ENCODE measurements around the gene BEST4. TPM values are rescaled to one million over a fixed set of nuclear protein-coding genes. Genes with fewer than 3 reads are reported as not detected.

BEST4 gene
- total and polyA plus RNA-seq, 2 of the 13 experiments (the other 11 are each of a cell fraction or from before 2014, with no cell fraction given), result 0.77 to 1.4 TPM

GRCh38 chr1:44827197-44828002 lies 39.4 kb upstream of the BEST4 start (continued):
- TF ChIP-seq, protein P1, sequence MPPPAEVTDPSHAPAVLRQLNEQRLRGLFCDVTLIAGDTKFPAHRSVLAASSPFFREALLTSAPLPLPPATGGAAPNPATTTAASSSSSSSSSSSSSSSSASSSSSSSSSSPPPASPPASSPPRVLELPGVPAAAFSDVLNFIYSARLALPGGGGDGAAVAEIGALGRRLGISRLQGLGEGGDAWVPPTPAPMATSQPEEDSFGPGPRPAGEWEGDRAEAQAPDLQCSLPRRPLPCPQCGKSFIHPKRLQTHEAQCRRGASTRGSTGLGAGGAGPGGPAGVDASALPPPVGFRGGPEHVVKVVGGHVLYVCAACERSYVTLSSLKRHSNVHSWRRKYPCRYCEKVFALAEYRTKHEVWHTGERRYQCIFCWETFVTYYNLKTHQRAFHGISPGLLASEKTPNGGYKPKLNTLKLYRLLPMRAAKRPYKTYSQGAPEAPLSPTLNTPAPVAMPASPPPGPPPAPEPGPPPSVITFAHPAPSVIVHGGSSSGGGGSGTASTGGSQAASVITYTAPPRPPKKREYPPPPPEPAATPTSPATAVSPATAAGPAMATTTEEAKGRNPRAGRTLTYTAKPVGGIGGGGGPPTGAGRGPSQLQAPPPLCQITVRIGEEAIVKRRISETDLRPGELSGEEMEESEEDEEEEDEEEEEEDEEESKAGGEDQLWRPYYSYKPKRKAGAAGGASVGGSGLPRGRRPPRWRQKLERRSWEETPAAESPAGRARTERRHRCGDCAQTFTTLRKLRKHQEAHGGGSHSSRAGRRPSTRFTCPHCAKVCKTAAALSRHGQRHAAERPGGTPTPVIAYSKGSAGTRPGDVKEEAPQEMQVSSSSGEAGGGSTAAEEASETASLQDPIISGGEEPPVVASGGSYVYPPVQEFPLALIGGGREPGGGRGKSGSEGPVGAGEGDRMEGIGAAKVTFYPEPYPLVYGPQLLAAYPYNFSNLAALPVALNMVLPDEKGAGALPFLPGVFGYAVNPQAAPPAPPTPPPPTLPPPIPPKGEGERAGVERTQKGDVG (CRISPR knock-in tag; IDR thresholded peaks at IDR 0.05; ENCODE audit: borderline replicate concordance), result no peak
- TF ChIP-seq HOXA5 (CRISPR knock-in tag; IDR thresholded peaks at IDR 0.05), result no peak
- TF ChIP-seq, protein P2, sequence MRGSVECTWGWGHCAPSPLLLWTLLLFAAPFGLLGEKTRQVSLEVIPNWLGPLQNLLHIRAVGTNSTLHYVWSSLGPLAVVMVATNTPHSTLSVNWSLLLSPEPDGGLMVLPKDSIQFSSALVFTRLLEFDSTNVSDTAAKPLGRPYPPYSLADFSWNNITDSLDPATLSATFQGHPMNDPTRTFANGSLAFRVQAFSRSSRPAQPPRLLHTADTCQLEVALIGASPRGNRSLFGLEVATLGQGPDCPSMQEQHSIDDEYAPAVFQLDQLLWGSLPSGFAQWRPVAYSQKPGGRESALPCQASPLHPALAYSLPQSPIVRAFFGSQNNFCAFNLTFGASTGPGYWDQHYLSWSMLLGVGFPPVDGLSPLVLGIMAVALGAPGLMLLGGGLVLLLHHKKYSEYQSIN (CRISPR knock-in tag; IDR thresholded peaks at IDR 0.05; ENCODE audit: borderline replicate concordance), result no peak
- TF ChIP-seq MTF2 (CRISPR knock-in tag; IDR thresholded peaks at IDR 0.05; ENCODE audit: borderline replicate concordance), result no peak
- 0 out of 2 replicates have a peak, but pooled peaks have one; percentile 23 for TF ChIP-seq DPF2 (CRISPR knock-in tag; IDR thresholded peaks at IDR 0.05; ENCODE audit: borderline replicate concordance, low read depth)
- TF ChIP-seq HOXA3 (CRISPR knock-in tag; IDR thresholded peaks at IDR 0.05), result peak; percentile 34
- peak; percentile 75 for TF ChIP-seq SRSF1 (optimal IDR thresholded peaks at IDR 0.05; ENCODE audit: low read depth, low read length)
- TF ChIP-seq, protein P3, sequence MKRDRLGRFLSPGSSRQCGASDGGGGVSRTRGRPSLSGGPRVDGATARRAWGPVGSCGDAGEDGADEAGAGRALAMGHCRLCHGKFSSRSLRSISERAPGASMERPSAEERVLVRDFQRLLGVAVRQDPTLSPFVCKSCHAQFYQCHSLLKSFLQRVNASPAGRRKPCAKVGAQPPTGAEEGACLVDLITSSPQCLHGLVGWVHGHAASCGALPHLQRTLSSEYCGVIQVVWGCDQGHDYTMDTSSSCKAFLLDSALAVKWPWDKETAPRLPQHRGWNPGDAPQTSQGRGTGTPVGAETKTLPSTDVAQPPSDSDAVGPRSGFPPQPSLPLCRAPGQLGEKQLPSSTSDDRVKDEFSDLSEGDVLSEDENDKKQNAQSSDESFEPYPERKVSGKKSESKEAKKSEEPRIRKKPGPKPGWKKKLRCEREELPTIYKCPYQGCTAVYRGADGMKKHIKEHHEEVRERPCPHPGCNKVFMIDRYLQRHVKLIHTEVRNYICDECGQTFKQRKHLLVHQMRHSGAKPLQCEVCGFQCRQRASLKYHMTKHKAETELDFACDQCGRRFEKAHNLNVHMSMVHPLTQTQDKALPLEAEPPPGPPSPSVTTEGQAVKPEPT (CRISPR knock-in tag; IDR thresholded peaks at IDR 0.05; ENCODE audit: low read depth), result peak; percentile 60; the same call in 1 of the 2 replicates
- TF ChIP-seq ZNF224 (CRISPR knock-in tag; IDR thresholded peaks at IDR 0.05), result no peak
- TF ChIP-seq ZBTB26 (CRISPR knock-in tag; IDR thresholded peaks at IDR 0.05; ENCODE audit: borderline replicate concordance), result peak; percentile 24; the same call in 1 of the 2 replicates
- TF ChIP-seq ZKSCAN8 (CRISPR knock-in tag; IDR thresholded peaks at IDR 0.05; ENCODE audit: borderline replicate concordance), result no peak
- peak; percentile 89; the same call in 1 of the 2 replicates for TF ChIP-seq ZNF598 (CRISPR knock-in tag; IDR thresholded peaks at IDR 0.05; ENCODE audit: borderline replicate concordance)
- no peak for TF ChIP-seq LRRFIP1 (CRISPR knock-in tag; conservative IDR thresholded peaks at IDR 0.05)

Data from HepG2 (cell line).